Spleen (tissue), 7 donors: ENCODE data around the gene SFMBT1.

Source experiments
- POLR2A ChIP-seq, 3 donors: fragments of 450-650 bp; IDR thresholded peaks; one replicate each; pipeline ENCODE4 v1.5.1; 2017; ENCODE audit warnings: antibody characterized with exemption in 3 of 3, mild to moderate bottlenecking in 1 of 3
- POLR2AphosphoS5 ChIP-seq, 3 donors: sonication (generic); formaldehyde crosslinking; IDR thresholded peaks; one replicate each; pipeline ENCODE4 v1.5.1; 2017; ENCODE audit warnings: antibody characterized with exemption in 3 of 3
- TF ChIP-seq, protein P1 (sequence below), 11 experiments: fragments of 200-600 bp in 7 of 11; fragments of 450-650 bp in 4 of 11; sonication (generic) in 4 of 11; IDR thresholded peaks in 8 of 11; conservative IDR thresholded peaks in 3 of 11; 1 replicate in 7 of 11; 2 replicates in 4 of 11; pipeline versions ENCODE4 v1.4.0 to v1.8.0; 2016 to 2021; ENCODE audit warnings: antibody characterized with exemption in 11 of 11, inconsistent platforms in 4 of 11, mild to moderate bottlenecking in 1 of 11
- donor health status: DM: no; HTN: no; CAD: no; lungs with moderate emphysema.
- donor health status: DM: no; HTN: no; CAD: no.
- donor health status: DM: no; HTN: no; CAD: no.

GRCh38 chr3:52891164-52891563 is 154.7 kb downstream of the SFMBT1 start:
- TF ChIP-seq POLR2AphosphoS5 (IDR thresholded peaks at IDR 0.05) (no peak), POLR2A (IDR thresholded peaks at IDR 0.05) (no peak)
- TF ChIP-seq, protein P1, sequence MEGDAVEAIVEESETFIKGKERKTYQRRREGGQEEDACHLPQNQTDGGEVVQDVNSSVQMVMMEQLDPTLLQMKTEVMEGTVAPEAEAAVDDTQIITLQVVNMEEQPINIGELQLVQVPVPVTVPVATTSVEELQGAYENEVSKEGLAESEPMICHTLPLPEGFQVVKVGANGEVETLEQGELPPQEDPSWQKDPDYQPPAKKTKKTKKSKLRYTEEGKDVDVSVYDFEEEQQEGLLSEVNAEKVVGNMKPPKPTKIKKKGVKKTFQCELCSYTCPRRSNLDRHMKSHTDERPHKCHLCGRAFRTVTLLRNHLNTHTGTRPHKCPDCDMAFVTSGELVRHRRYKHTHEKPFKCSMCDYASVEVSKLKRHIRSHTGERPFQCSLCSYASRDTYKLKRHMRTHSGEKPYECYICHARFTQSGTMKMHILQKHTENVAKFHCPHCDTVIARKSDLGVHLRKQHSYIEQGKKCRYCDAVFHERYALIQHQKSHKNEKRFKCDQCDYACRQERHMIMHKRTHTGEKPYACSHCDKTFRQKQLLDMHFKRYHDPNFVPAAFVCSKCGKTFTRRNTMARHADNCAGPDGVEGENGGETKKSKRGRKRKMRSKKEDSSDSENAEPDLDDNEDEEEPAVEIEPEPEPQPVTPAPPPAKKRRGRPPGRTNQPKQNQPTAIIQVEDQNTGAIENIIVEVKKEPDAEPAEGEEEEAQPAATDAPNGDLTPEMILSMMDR (IDR thresholded peaks at IDR 0.05 in 8 of 11, conservative IDR thresholded peaks at IDR 0.05 in 3 of 11) = no peak
